ENCODE measurements around the gene GFRA1. TPM values are rescaled to one million over a fixed set of nuclear protein-coding genes. Genes with fewer than 3 reads are reported as not detected.
"Not testable (repeated sequence)": the region's sequence is repeated elsewhere in the genome, so short reads cannot be mapped to it uniquely, and the experiment has no call there.

Gene GFRA1
- total and polyA plus RNA-seq, 8 donors, result 0.29 to 83.2 (median 4.6) TPM

- Histone ChIP-seq H3K27me3 (no peaks in the 10 kb centered on the region), H3K4me3 (no peak overlapping the region), H3K27ac (no peak overlapping the region), H3K9me3 (no peaks in the 10 kb centered on the region), H3K36me3 (no peaks in the 10 kb centered on the region), H3K4me1 (peaks cover 0 to 1% (median 0%) of the 10 kb centered on the region in 4 donors)
- no peak for TF ChIP-seq POLR2A (IDR thresholded peaks at IDR 0.05)
- no peak for TF ChIP-seq POLR2AphosphoS5 (IDR thresholded peaks at IDR 0.05)
- no peak for TF ChIP-seq CTCF (IDR thresholded peaks at IDR 0.05)
- TF ChIP-seq EP300 (IDR thresholded peaks at IDR 0.05), result no peak
- intact Hi-C loops (cut with DNase I; ENCODE audit: low total_unique reads), result no loop called here
- WGBS, 5 donors, result 81 to 88% (median 88%) methylated on average over 3 of the region's 3 CpGs
- DNase-seq, result no peak
Observed at GRCh38 chr10:116169782-116170445, 103.1 kb downstream of the GFRA1 start.

GRCh38 chr10:116168745-116169144, 104.3 kb downstream of the GFRA1 start:
- peaks cover 0 to 6% (median 0%) of the 10 kb centered on the region in 4 donors for H3K4me1 ChIP-seq
- WGBS, 5 donors, result 19 to 44% (median 29%) methylated on average over 1 of the region's 1 CpG
- no peak overlapping the region for H3K27ac ChIP-seq
- H3K9me3 ChIP-seq, result no peaks in the 10 kb centered on the region
- intact Hi-C loops (cut with DNase I; ENCODE audit: low total_unique reads), result no loop called here
- DNase-seq, result no peak
- no peaks in the 10 kb centered on the region for H3K27me3 ChIP-seq
- TF ChIP-seq POLR2AphosphoS5 (IDR thresholded peaks at IDR 0.05) (no peak), CTCF (IDR thresholded peaks at IDR 0.05) (no peak), POLR2A (IDR thresholded peaks at IDR 0.05) (no peak), EP300 (IDR thresholded peaks at IDR 0.05) (no peak)
- H3K36me3 ChIP-seq, result no peaks in the 10 kb centered on the region
- no peak overlapping the region for H3K4me3 ChIP-seq

- TF ChIP-seq CTCF (IDR thresholded peaks at IDR 0.05) (no peak), POLR2AphosphoS5 (IDR thresholded peaks at IDR 0.05) (no peak), POLR2A (IDR thresholded peaks at IDR 0.05) (no peak), EP300 (IDR thresholded peaks at IDR 0.05) (no peak)
- H3K27ac ChIP-seq, result no peak overlapping the region
- no peaks in the 10 kb centered on the region for H3K36me3 ChIP-seq
- H3K9me3 ChIP-seq, result no peaks in the 10 kb centered on the region
- peaks cover 0 to 6% (median 0%) of the 10 kb centered on the region in 4 donors for H3K4me1 ChIP-seq
- H3K27me3 ChIP-seq, result no peaks in the 10 kb centered on the region
- intact Hi-C loops (cut with DNase I; ENCODE audit: low total_unique reads), result no loop called here
- H3K4me3 ChIP-seq, result no peak overlapping the region
- WGBS, 5 donors, result 27 to 62% (median 51%) methylated on average over 2 of the region's 2 CpGs
- DNase-seq, result no peak
Observed at GRCh38 chr10:116168329-116168728, 104.7 kb downstream of the GFRA1 start.

GRCh38 chr10:116165941-116166340, 107.1 kb downstream of the GFRA1 start:
- DNase-seq; intact Hi-C loops (cut with DNase I; ENCODE audit: low total_unique reads): not testable (repeated sequence)

GRCh38 chr10:116164291-116164690, 108.7 kb downstream of the GFRA1 start:
- WGBS, 5 donors, result 48 to 67% (median 57%) methylated on average over 5 of the region's 5 CpGs
- H3K36me3 ChIP-seq, result no peaks in the 10 kb centered on the region
- no peaks in the 10 kb centered on the region for H3K27me3 ChIP-seq
- peak in 1 of 2 donors; percentile 25 for DNase-seq
- H3K4me1 ChIP-seq, result peaks cover 0 to 6% (median 0%) of the 10 kb centered on the region in 4 donors
- intact Hi-C loops (cut with DNase I; ENCODE audit: low total_unique reads), result no loop called here
- H3K4me3 ChIP-seq, result no peak overlapping the region
- no peak overlapping the region for H3K27ac ChIP-seq
- TF ChIP-seq POLR2A (IDR thresholded peaks at IDR 0.05) (no peak), POLR2AphosphoS5 (IDR thresholded peaks at IDR 0.05) (no peak), CTCF (IDR thresholded peaks at IDR 0.05) (no peak), EP300 (IDR thresholded peaks at IDR 0.05) (no peak)
- no peaks in the 10 kb centered on the region for H3K9me3 ChIP-seq

More at GRCh38 chr10:116165941-116166340, 107.1 kb downstream of the GFRA1 start:
- H3K4me1 ChIP-seq, H3K9me3 ChIP-seq, H3K27ac ChIP-seq, H3K4me3 ChIP-seq, H3K27me3 ChIP-seq, H3K36me3 ChIP-seq: not testable (repeated sequence)
